HG03280 (cell line): Measurements from ENCODE around the gene COASY.

ENCODE experiments used
- ATAC-seq: cut with Tn5 transposase; IDR thresholded peaks from one replicate; pipeline ENCODE4 v1.9.1; 2021; ENCODE audit warnings: mild to moderate bottlenecking, moderate library complexity; ENCODE audit not compliant: unreplicated experiment

COASY gene

DNA sequence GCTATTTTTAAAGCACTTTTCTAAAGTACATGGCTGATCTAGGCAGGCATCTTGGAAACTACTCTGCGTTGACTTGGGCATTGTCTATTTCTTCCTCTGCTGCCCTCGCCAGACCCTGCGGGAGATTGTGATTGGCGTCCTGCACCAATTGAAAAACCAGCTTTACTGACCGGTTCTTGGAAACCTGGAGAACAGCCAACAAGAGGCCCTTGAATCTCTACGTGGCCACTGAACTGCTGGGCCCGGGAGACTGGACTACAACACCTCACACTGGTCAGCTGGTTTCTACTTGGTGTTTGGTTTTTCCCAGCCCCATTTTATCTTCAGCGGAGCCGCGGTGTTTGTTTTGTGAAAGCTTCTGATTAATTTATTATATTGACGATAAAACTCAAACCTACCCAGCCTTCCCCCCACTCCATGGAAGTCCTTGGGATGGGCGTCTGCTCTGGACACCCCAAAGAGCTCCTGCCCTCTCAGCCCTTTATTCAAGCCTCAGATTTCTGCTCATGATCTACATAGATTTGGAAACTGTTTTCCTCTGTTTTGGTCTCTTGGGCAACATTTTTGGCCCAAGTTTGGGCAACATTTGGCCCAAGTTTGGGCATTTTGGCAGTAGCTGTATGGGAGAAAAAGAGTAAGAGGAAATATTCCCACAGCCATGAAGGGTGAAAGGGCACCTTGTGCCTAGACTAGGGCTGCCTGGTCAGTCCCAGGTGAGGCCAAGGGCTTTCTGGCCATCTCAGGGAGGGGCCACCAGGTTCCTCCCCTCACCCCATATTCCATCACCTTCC, 9.7 kb downstream of the COASY start:
- no peak for ATAC-seq

DNA sequence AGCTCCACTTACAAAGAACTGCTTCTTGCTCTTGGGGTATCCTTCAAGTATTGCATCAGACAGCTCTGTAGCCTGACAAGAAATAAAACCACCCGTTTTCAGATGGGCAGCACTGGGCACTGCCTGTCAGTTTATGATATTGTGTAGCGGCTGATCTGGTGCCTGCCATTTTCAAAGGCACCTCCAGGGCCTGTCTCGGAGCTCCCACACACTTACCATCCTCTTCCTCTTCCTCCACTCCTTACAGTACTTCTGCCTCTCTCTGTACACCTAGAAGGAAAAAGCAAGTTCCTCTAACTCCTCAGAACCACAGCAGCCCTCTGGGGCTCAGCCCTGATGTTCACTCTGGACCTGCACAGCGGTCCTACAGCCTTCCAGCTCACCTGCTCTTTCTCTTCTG, 11.1 kb downstream of the COASY start:
- no peak for ATAC-seq

DNA sequence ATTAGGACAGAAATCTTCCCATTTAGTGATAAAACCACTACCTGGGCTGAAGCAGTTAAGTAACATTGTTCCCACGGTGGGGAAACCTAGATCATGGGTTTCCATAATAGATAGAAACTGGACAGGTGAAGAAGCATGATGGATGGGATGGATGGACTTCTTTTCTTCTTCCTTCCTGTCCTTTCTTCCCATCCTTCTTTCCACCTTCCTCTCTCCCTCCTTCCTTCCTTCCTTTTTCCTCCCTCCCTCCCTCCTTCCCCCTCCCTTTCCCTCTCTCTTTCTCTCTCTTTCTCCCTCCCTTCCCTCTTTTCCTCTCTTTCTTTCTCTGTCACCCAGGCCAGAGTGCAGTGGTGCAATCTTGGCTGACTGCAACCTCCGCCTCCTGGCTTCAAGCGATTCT, 12.5 kb downstream of the COASY start:
- ATAC-seq, result no peak

DNA sequence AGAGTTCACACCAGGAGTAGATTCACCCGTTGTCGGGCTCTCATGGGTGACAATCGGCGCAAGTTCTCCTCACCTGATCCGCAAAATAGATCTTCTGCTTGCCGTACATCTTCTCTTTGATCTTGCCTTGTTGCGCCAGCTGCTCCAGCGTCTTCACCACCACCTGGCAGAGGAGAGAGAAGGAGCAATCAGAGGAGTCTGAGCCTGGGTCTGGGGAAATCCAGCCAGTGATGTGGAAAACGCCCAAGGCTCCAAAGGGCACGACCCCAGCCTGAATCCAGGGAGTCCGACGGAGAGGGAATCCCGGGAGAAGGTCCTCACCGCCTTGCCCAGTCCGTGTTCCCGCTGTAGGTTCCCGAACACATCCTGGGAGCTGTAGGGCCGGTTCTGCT, 15.2 kb downstream of the COASY start:
- ATAC-seq, result no peak

DNA sequence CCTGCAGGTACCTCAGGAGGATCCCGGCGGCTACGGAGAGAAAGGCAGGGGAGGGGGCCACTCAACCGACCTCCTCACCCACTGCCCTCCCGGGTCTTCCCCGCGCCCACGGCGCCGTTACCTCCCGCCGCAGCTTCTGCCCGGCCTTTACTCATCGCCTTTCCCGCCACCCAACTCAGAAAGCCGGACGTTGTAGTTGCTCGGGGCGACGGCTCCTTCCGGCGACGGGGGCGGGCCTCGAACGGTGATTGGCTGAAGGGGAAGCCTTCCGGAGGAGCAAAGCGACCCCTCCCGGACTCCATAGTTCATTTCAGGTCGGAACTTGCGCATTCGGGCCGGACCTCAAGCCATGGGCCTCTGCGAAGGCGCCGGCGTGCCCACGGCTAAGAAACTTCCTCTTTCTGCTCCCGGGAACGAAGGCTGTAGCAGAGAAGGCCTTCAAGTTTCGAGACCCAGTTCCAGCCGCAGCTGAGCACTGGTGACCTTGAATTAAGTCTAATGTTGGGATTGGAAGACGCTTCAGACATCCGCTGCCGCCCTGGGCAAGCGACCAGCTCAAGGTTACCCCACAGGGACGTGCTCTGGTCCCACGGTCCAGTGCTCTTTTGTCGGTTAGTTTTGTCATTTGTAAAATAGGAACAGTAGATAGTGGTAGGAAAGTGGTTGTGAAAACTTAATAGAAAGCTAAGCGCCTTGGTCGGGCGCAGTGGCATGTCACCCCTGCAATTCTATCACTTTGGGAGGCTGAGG, 15.8 kb downstream of the COASY start, which contains the start of gene PSMC3IP:
PSMC3IP (minus strand) TSS at position 198 of the 750 bp plus-strand sequence; CDS start at position 155, 43 bp downstream.
- peak; percentile 73 for ATAC-seq

DNA sequence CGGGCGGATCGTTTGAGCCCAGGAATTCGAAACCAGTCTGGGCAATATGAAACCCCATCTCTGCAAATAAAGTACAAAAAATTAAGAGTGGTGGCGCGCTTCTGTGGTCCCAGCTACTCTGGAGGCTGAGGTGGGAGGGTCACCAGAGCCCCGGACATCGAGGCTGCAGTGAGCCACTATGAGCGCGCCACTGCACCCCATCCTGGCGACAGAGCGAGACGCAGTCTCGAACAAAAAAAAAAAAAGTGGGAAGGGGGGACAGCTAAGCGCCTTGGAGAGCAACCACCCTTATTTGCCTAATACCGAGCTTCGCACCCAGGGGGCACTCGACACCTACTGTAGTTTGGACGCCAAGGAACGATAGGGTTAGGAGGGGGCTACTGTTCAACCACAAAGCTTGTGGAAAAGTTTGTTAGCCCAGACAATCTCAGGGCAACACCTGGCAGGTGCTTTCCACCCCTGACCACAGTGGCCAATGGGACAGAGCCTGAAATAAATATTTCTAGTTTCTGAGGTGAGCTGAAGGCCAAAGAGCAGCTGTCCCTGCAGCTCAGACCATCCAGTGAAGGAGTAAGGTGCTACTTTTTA, 16.4 kb downstream of the COASY start:
- peak; percentile 60 for ATAC-seq

DNA sequence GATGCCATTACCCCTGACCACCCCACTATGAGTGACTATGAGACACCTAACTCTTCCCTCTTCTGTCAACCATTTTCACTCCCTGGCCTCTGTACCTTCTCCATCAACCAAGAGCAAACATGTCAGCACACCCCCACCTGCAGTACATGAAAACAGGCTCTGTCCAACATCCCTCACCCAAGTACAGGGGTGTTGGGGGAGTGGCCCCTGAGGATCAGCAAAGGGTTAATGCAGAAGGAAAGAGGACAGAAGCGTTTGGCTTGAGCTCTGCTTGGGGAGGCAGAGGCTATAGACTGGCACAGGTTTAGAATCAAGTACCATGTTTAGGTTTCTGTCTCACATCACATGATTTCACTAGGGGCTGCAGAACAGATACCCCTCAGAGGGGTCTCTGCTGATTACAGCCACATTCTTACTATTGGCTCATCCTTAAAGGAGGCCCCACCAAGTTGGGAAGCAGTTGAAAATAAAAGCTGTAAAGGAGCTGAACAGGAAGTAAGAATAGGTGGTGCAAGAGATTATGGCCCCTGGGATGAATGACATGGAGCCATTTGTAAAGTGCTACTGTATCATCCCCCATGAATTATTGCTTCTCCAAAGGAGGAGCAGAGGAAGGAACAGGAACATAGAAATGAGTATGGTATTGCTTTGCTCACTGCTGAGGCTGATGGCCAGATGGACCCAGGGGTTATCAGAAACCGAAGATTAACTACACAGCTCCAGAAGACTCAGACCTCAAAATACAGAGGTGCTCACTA, 18.0 kb downstream of the COASY start:
- no peak for ATAC-seq

DNA sequence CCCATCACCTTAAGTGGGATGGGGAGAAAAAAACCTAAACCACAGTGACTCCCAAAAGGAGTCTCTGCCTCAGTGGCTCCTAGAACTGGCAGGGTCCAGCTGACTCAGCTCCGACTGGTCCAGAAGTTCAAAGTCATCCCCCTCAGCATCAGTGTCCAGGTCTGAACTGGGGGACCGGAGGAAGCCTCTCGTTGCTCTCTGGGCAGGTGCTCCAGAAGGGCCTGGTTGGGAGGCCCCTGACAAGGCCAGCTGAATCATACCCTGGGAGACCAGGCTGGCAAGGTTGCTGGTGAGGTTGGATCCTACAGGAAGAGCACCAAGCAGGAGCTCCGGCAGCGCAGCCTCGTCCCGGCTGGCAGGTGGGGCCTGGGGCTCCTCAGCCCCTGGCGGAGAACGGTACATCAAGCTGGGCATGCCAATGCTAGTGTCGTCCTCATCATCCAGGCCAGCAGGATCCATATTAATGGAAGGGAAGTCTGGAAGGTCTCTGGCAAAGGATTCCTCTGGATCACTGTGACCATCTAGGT, 19.9 kb downstream of the COASY start:
- no peak for ATAC-seq

DNA sequence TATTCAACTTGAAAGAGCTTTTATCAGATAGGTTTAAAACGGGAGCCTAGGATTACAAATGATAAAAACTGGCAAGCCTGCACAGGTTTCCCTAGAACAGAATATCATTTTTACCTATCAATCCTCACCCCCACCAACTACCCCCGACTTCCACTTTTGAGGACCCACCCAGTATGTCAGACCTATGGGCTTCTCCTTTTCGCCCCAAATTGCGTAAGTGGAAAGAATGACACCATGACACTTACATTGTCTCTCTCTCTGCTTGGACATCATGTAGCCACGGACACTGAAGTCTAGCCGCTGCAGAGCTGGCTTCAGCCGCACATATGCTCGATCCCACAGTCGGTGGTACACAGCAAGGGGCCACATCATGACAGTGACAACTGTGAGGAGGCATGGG, 22.9 kb downstream of the COASY start:
- ATAC-seq, result no peak

DNA sequence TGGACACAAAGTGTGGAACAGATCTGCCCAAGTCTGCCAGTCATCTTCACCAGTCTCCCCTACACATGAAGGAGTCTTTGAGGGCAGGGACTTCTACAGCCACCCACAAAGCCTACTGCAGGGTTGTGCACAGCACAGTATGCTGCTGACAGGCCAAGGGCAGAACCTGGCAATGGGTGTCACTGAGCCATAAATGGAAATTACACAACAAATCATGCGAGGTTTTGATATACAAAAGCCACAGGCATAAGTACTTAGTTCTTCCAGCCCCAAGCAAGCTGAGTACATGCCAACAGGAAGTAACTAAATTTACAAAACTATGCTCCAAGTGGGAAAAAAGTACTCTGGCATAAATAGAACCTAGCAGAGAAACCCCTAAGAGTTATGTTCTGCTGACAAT, 23.4 kb downstream of the COASY start:
- ATAC-seq, result no peak

DNA sequence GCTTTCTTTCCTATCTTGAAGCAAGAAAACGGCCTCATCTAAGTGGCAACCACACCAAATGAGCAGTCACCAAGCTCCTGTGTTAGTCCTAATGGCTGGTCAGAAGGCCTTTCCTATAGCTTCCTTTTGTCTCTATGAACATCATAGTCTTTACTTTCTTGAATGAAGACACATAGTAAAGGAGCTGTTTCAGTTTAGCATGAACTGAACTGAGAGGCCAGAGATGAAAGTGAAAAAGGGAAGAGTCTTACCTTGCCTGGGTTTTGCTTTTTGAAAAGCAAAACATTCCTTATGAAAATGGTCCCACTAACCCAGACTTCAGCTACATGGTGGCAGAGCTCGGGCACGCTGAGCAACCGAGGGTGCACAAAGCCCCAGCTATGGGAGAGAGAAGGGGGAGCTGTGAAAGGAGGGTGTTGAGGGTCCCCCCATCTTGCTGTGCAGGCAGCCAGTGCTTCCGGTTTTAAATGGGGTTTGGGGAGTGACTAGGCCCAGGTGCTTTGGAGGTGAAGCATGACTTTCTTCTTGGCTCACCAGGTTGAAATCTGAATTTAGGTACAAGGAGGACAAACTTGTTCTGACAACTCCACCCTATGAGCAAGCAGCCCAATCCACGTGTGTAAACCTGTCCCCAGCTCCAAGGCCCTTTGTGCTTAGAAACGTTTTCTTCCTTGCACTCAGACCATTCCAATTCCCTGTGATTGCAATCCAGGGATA, 24.7 kb downstream of the COASY start:
- ATAC-seq, result no peak

DNA sequence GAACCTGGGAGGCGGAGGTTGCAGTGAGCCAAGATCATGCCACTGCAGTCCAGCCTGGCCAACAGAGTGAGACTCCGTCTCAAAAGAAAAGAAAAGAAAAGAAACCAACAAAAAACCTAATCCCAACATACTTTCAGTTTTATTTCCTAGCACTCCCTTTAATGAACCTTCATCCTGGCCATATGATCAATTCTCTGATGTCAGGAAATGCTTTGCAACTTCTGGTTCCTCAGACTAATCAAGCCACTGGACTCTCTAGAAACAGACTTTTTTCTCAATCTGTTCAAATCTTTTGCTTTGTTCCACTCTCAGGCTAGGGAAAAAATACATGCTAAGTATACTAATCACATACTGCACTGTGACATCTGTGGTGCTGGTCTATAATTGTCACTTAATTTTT, 28.9 kb downstream of the COASY start:
- ATAC-seq, result no peak

DNA sequence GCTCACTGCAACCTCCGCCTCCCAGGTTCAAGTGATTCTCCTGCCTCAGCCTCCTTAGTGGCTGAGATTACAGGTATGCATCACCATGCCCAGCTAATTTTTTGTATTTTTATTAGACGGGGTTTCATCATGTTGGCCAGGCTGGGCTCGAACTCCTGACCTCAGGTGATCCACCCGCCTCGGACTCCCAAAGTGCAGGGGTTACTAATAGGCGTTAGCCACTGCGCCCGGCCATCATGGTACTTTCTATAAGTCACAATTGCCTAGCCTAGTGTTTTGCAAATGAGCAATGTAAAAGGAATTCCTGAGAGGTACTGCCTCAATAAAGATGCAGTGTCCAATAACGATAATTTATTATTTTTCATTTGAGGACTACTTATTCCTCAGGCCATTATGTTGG, 29.5 kb downstream of the COASY start:
- no peak for ATAC-seq

DNA sequence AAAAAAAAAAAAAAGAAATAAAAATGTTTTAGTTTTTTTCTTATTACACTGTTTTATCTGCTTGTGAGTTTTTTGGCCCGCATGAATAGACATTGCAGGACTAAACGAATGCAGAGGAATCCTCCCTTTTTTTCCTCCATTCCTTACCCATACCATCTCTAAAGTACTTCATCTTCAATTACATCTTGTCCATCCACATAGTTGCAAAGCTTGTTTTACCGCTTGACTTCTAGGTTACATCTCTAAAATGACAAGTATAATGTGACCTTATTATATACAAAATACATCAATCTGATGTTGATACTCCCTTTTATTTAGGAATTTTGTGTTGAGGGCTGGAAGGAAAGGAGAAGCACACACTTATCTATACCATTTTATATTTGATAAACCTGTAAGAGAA, 34.4 kb downstream of the COASY start:
- no peak for ATAC-seq

DNA sequence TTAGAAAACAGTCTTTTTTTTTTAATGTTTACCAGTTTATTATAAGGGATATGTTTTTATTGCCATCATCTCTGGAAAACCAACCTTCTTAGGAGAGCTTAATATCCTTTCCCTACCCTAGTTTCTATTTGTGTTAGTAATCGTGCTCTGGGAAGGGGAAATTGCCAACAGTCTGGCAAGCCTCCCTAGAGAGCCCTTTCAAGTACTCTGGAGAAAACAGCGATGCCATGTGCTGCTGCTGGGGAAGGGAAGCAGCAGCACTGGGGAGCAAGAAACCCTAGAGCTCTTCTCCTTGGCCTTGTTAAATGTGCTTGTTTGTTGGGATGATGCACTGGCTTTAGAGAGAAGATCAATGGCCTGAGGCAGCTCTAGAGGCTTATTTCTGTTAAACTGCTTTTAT, 37.0 kb downstream of the COASY start:
- no peak for ATAC-seq

DNA sequence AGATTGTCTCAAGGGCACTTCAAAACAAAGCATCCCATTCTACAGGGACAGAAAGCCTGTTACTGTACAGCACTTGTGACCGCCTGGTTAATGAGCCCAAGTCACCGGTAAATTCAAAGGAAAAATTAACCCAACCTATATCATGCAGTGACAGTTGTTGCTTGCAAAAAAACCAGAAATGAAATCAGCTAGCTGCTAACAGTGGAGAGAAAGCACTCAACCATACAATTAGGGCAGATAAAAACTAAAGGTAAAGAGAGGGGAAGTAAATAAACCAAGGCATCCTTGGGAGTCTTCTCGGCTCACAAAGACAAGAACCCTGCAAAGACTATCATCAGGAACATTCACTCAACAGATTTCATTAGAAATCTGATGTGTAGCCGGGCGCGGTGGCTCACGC, 41.4 kb downstream of the COASY start:
- no peak for ATAC-seq

DNA sequence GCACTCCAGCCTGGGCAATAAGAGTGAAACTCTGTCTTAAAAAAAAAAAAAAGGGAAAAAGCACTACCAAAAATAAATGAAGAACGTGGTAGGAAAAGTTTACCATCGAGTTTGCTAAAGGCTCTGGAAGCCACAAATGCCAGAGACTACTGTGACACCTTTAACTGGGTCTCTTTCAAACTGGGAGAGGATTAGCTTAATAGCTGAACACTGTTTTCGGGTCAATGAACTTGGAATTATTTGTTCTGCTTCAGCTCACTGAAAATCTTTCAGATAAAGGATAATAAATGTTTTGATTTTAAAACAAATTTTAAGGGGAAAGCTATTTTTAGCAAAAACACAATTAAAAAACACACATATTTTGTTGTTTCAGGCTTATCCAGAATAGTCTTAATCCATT, 45.8 kb downstream of the COASY start:
- no peak for ATAC-seq

DNA sequence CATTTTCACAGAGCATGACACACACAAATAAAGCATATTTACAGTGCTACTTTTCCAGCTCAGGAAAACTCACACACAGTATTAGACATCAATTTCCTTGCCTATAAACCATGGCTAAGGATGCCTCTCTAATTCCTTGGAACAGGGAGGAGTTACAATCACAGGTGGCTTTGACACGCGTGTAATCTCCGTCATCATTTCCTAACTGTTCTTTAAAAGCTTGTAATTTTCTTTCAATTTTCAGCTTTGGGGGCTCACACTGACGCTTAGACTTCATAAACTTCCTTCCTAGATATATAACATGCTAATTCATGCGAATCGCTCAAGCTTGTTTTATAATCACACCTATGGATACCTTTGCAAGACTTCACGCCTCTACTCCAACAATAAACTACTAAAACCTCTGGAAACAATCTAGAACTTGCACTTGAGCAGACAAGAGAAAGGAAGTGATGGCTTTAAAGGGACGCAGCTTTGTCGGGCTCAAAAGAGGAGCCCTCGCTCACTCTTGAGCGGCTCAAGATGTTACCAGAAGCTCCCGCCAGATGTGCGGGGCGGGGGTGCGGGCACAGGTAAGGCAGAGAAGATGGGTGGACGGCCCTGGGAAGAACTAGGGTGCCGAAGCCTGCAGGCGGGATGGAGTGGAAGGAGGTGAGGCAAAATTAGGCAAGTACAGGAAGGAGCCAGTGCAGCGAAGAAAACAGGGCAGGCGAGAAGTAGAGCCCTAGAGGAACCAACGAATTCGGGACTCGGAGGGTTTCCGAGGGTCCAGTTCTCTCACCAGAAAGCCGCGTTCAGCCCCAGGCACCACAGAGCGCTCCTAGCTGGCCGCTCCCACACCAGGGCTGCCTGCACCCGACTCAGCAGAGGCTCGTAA, 46.6 kb downstream of the COASY start:
- peak; percentile 35 for ATAC-seq

DNA sequence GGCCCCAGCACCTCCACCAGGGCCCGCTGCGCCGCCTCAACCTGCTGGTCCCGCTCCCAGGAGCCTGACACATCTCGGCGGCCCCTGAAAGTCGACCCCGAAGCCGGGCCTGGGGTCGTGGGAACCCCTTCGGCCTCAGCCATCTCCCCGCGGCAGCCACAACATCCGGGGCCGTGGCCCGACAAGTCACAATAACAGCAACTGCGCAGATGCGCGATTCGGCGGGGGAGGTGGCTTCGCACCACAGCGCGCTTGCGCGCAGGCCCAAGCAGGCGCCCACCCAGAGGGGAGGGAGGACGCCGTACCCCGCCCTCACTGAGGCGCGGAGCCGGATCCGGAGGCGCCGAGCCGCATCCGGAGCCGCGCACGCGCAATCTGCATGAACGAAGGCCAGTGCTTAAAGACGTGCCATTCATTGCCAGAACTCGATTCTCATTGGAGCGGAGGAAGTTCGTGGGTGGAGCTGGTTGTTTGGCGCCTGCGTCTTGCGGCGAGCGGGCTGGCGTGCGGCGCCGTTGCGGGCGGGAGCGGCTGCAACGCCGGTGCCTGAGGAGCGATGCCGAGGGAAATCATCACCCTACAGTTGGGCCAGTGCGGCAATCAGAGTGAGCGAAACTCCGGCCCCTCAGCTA, 47.4 kb downstream of the COASY start, which contains the start of the genes RETREG3 and TUBG1:
RETREG3 (minus strand) TSS at position 193 of the 632 bp plus-strand sequence; CDS start at position 143, 50 bp downstream.
TUBG1 (plus strand) TSS at position 502 of the 632 bp plus-strand sequence; CDS start at position 557, 55 bp downstream.
- peak; percentile 92 for ATAC-seq
